ENCODE measurements around the gene FZD7. TPM values are rescaled to one million over a fixed set of nuclear protein-coding genes. Genes with fewer than 3 reads are reported as not detected.

FZD7 gene
- total RNA-seq = 10 to 100 TPM; 12.2 to 18.9 TPM
- long read RNA-seq, transcript FZD7-201 (1 exons, 3,859 nt) = major isoform, 17 of 17 reads
- long read RNA-seq, partial matches to known transcripts = 0 of 17 reads
- long read RNA-seq, other reads (novel, unspliced or antisense) = 0 of 17 reads

DNA sequence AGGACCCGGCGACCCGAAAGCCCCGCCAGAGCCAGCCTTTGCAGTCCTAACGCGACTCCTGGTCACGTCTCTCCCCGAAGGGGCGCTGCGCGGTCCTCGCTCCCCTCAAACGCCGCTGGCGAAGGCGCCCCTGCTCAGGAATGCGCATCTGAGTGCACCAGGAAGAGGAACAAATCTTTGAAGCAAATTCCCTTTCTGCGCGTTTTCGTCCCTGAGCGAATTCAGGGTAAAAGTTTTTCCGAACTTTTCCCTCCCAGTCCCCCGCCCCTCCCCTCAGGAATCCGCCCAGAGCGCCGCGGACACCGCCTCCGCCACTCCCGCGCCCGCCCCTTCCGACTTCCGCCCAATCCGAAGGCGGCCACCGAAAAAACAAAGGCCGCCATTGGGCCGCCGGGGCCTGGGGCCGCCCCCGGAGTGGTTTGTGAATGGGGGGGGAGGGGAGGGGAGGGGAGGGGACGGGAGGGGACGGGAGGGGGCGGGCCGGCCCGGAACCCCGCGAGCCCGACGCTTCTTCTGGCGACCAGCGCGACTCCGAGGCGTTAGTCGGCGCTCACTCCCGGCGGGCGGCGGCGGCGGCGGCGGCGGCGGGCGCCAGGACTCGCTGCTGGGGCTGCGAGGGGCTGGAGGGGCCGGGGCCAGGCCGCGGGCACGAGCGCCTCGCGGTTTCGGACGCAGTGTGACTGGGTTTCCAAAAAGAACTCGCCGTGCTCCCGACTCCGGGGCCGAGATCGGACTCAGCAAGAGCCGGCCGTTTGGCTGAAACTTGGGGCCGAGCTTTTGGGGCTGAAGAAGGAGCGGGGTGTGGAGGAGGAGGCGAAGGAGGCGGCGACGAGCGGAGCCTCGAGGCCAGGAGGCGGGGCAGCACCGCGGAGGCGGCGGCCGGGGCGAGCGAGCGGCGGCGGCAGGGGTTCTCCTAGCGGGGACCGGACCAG, at the start of gene FZD7:
FZD7 (plus strand) TSS at position 539 of the 932 bp plus-strand sequence. CDS start 793 bp downstream, outside the sequence.
- DNase-seq (peak; percentile 95), ATAC-seq (peak; percentile 86 to 92)
- intact Hi-C loops (cut with DNase I) = loop anchor here in 1 of 2 donors (10.0 kb wide), 2 partner anchors 141 to 149 kb away; no protein-coding TSS in a partner anchor

DNA sequence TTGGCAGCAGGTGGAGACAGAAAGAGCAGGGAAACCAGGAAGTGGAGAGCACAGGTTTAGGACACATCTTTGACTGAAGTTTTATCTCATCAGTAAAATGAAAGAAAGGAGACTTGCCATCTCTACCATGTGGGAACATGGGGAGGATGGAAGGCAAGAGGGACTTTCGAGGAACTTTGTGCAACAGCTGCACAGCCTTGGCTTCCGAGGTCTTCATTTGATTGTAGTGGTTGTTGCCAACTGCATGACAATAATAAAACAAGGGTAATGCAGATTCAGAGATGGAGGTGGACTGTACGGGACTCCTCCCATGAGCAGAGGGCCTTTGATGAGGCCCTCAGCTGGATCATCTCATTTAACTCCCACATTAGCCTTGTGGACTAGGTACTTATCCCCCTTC, 49.3 kb upstream of the FZD7 start:
- ATAC-seq = no peak
- no peak for DNase-seq
- intact Hi-C loops (cut with DNase I) = no loop called here

DNA sequence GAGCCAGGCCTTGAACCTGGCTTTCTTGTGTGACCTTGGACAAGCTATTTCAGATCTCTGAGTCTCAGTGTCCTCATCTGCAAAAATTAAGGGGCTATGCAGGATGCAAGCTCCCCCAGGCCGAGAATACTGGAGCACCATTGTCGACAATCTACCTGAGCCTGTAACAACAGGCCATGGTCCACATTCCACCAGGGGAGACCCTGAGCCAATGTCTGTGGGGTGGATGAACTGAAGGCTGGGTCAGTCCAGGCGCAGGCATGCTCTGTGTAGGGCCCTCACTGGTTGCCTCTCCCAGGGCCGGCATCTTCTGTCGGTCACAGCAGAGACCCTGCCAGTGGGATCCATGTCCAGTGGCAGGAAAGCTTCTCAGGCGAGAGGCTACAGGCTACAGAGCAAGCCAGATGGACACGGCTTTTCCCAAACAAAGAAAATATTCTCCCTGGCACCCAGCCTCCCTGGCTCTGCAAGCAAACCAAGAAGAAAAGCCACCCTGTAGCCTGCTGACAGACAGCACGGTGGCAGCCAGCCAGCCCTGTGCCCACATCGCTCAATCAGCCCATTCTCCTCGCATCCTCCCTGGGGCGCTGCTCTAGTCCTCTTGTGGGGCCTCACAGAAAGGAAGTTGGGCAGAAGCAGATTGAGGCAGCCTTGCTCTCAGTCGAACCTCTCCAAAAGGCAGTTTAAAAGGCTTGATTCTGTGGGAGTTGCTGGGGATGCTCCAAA, 48.7 kb upstream of the FZD7 start:
- peak in 1 of 2 donors; percentile 47 for ATAC-seq
- no peak for DNase-seq
- intact Hi-C loops (cut with DNase I) = no loop called here

DNA sequence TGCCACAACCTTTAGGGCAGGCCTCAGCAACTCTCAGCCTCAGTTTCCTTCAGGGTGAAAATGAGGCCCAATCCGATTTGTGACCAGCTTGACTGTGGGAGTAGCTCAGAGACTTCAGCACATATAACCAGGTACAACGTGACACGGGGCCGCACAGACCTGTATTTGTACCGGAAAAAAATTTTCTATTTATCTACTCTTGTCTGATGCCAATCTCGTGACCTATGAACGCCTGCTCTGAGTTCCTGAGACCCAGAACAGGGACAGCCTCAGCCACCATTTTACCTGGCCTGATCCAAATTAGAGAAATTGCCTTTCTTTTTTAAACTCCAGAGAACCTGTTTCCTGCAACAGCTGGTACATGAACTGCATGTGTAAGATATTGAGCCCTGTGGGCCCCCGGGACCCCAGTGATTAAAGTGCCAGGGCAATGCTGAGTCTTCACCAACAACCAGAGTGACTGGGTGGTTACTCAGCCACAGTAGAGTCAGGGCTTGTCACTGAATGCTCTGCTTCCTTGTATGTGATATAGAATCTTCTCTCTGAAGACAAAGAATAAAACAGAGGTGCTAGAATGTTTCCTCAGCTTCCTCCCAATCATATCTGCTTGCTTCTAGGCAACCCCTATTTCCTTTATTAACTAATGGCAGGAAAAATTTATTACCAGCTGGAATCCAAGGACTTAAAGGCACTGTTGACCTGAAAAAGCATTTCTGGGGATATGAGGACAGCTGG, 47.8 kb upstream of the FZD7 start:
- intact Hi-C loops (cut with DNase I) = no loop called here
- no peak for DNase-seq
- no peak for ATAC-seq

DNA sequence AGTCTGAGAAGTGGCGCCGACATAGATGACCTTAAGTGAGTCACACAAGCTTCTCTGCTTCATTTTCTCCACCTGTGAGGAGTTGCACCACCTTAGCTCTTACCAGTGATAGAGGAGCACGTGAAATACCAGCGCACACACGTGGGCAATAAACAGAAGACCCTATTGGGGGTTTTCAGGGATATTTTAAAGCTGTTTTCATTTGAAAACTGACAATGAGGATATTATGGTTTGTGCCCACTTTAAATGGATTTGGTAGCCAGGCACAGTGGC, 47.3 kb upstream of the FZD7 start:
- intact Hi-C loops (cut with DNase I) = no loop called here
- DNase-seq (no peak), ATAC-seq (no peak)

DNA sequence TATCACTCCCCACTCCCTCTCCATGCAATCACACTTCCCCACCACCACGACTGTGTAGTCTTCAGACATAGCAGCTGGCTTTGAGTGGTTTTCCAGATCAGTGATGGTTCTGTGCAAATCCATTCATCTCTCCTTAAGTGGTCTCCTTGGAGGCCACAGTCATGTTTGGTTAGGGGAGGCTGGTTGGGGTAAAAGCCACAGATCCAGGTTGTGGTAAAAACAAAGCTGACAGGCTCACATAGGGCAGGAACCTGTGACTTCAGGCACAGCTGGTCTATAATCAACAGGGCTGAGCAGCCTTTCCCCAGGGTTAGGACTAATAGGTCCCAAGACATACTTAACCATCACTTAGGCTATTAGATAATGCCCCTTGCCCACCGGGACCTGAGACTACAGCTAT, 46.2 kb upstream of the FZD7 start:
- ATAC-seq (no peak), DNase-seq (no peak)
- intact Hi-C loops (cut with DNase I) = no loop called here

DNA sequence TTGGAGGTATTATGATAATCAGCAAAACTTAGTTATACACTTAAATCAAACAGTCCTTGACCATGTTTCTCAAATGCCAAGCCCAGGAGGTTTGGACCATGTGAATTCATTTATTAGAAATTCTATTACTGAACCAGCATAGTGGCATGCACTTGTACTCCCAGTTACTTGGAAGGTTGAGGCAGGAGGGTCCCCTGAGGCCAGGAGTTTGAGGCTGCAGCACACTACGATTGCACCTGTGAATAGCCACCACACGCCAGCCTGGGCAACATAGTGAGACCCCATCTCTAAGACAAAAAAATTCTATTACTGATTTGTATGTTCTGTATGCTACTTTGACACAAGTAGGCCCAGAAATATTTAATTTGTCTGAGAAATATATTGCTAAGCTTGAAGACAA, 43.6 kb upstream of the FZD7 start:
- ATAC-seq (no peak), DNase-seq (no peak)
- intact Hi-C loops (cut with DNase I) = no loop called here

DNA sequence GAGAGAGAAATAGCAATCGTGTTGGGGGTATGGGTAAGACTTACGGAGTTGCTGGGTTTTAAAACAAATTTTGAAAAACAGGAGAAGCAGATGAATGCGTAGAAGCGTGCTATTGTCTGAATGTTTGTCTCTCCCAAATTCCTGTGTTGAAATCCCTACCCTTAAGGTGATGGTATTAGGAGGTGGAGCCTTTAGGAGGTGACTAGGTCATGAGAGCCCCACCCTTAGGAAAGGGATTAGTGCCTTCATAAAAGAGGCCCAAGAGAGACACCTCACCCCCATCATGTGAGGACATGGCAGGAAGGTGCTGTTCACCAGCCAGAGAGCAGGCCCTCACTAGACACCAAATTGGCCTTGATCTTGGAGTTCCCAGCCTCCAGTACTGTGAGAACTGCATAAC, 40.7 kb upstream of the FZD7 start:
- intact Hi-C loops (cut with DNase I) = no loop called here
- DNase-seq = no peak
- ATAC-seq = no peak

DNA sequence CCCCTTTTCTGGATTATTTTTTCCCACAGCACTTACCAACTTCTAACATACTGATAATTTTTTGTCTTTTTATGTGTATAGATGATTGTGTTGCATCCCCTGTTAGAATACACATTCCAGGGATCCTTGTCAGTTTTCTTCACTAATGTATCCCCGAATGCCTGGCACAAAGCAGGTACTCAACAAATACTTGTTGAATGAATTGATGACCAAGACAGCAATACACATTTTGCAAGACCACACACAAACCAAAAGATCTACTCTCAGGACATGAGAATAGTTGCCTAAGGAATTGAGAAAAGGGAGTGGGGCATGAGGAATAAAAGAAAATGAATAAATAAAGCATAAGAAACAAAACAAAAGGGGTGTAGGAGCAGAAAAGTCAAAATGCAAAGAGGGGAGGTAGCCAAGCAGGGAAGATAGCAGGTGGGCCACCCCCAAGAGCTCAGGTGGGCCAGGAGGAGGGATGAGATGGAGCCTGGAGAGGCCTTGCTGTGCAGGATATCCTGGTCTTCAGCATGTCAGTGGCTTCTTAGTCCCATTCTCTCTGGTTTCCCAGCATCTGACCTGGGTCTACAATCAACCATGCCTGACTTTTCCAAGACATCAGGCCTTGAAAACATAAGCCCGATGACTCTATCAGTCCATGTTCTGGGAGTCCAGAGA, 38.5 kb upstream of the FZD7 start:
- DNase-seq = no peak

DNA sequence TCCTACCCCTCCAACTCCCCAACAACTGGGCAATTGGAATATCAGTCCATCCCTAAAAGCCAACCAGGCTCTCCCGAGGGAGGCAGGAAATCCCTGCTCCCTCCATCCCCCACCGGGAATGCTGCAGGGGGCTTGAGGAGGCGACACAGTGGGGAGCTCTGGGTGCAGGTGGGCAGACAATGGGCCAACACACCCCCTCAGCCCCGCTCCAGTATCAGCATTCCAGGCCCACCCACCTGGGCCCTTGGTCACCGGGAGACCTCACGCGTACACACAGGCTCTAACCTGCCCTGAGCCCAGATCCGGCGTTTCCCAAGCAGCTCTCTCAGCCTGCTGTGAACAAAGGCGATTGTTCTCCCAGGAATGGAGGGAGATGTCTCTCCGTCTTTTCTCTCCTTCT, 37.6 kb upstream of the FZD7 start:
- no peak for DNase-seq
- no peak for ATAC-seq
- intact Hi-C loops (cut with DNase I) = no loop called here

More for the DNA sequence above, 38.5 kb upstream of the FZD7 start:
- ATAC-seq = no peak
- intact Hi-C loops (cut with DNase I) = no loop called here

DNA sequence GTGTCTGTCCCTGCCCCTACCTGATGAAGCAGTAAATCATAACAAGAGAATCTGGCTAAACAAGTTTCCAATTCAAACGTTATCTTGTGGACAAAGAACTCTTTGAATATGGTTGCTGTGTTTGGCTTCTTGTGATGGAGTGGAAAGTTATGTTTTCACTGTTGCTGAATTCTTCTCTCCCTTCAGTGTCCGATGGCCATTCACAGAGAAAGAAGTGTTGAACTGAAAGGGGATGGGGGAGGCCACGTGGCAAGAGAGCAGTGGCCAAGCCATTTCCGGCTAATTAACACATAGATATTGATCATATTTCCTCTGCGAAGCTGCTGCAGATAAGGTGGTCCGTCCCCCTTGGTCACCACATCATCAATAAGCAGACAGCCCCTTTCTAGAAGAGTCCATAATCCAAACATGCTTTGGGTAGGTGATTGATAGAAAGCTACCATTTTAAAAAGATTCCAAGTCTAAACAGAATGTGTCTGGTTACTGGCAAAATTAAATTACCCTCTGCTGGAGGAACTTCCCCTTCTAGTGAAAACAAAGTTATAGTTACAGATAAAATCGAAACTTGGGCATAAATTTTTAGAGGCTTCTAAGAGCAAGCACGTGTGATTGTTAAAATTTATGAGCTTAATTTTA, 36.9 kb upstream of the FZD7 start:
- ATAC-seq (no peak), DNase-seq (no peak)
- intact Hi-C loops (cut with DNase I) = no loop called here

DNA sequence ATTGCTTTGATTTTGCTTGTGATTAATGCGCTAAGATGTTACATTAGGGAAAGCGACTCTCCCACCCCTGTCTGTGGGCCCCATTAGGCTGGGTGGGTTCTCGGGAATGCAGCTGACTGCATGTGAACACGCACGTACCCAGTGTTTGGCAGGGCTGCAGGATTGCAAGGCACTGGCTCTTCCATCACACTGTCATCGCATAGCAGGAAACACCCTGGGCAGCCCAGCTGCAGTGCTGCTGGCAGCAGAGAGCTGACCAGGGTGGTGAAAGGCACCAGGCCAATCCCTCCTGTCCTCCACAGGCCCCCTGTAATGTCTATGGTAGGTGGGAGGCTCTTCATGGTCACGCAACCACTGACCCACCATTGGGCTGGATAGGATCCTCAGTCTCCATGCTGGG, 34.4 kb upstream of the FZD7 start:
- peak; percentile 45 for DNase-seq

DNA sequence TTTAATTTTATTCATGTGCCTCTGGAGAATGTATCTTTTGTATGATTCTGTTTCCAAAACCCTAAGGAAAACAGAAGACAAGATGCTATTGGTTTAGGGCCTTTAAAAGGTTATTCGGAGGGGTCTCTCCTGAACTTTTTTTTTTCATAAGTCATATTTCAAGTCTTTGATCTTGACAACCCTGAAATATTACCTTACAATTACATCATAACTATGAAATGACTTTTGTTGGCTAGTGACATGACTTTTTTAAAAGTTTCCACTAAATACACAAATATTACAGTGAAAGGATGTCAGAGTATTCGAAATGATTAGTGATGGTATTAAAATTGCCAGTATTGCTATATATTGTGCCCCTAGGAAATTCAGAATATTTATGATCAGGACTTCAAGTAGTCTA, 31.8 kb upstream of the FZD7 start:
- ATAC-seq (no peak), DNase-seq (no peak)
- intact Hi-C loops (cut with DNase I) = no loop called here

More for the DNA sequence above, 34.4 kb upstream of the FZD7 start:
- intact Hi-C loops (cut with DNase I) = no loop called here
- ATAC-seq = peak; percentile 94 to 95

DNA sequence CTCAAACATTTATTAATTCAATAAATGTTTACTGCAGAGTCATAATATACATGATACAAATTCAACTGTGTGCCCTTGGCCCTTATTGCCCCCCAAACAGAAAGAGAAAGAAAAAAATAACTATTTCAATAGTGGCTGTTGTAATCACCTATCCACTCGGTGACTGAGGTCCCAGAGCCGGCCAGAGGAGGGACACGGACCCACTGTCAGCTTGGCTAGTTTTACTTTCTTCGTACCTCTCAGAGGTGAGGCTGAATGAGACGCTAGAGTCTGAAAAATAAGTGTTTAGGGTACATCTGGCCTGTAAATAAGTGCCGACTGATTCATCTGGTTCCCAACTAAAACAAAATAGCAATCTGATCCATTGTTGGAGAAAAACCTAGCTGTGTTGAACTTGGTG, 31.3 kb upstream of the FZD7 start:
- no peak for ATAC-seq
- DNase-seq = no peak
- intact Hi-C loops (cut with DNase I) = no loop called here

DNA sequence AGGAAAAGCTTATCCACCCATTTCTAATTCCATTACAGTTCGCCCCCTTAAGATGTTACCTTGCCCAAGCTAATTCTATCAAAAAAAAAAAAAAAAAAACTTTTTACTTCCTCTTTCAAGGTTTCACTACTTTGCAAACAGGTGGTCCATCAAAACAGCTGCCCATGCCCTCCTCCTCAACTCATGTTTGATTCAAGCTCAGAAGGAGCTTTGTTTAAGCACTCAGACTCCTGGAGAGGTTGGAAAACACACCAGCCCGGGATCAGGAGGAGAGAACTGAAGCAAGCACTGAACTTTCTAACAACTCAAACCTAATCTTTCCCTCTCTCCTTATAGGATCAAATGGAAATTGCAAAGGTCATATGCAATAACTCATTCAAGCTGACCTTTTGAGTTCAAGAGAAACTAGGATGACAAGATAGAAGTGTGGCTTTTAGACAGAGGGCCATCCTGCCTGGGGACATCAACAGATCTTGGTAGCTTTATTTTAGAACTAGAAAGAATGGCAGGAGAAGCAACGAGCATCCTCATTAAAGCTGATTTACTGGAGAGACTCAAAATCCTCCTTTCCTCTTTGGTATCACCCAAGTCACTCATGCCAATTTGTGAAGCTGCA, 28.3 kb upstream of the FZD7 start:
- ATAC-seq (no peak), DNase-seq (no peak)
- intact Hi-C loops (cut with DNase I) = no loop called here

DNA sequence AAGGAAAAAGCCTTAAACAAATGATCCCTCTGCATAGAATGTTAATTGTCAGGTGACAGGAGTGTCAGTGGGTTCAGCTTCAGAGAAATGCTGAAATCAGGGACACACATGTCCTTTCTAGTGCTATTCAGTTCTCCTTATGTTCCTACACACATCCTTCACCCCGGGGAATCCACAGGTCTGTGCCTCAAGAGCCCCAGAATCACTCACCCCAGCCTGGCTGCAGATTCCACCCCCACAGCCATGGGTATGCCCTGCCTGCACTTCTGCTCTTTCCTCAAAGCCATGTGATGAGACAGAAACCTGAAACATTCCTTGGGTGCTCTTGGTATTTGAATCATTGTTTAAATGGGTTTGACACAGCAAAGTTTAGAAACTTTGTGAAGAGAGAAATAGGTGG, 27.4 kb upstream of the FZD7 start:
- intact Hi-C loops (cut with DNase I) = no loop called here
- ATAC-seq (no peak), DNase-seq (no peak)

DNA sequence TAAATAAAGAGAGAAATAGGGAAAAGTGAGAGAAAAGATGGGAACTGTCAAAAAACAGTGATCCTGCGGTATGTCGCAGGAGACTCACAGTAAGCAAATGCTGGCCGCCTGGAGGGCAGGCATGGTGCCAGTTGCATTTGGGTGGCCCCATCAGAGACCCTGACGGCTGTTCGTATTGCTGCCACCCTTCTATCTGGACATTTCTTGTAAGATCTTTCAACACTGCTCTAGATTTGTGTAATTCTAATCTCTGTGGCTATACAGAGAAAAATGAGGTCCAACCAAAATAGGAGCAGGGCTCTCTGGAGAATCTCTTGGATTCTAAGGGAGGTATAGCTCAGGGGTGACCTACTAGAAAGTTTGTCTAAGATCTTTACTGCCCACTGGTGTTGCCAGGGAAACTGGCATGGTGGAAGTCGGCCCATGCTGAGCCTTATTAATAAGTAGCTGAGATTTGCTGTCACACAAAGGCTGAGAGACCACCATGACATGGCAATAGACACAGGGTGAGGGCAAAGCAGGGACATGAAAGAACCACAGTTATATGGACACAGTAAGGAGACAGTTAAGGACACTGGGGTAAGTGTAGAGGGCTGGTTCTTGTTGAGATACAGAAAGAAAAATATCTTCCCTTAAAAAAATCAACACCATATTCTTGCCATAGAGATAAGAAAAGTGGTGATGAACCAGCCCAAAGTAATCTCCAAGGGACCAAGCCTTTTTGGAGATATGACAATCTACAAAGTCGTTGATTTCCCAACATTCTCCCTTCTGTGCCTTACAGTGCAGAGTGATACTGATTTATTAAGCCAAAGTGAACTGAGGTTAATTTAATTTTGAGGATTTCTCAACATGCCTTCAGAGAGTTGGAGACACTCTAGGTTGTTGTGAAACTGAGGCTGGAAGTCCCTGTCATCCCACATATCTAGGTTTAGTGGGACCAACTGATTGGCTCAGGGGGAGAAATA, 26.4 kb upstream of the FZD7 start:
- DNase-seq = peak; percentile 33
- peak; percentile 29 to 51 for ATAC-seq
- intact Hi-C loops (cut with DNase I) = no loop called here

Measured in left cardiac atrium (tissue), 4 donors.